ENCODE measurements around the gene MRPS15.
A peak's percentile ranks its signal among the peaks of the same experiment; 100 is the strongest.
"Not testable (repeated sequence)": the region's sequence is repeated elsewhere in the genome, so short reads cannot be mapped to it uniquely, and the experiment has no call there.

Gene MRPS15

DNA sequence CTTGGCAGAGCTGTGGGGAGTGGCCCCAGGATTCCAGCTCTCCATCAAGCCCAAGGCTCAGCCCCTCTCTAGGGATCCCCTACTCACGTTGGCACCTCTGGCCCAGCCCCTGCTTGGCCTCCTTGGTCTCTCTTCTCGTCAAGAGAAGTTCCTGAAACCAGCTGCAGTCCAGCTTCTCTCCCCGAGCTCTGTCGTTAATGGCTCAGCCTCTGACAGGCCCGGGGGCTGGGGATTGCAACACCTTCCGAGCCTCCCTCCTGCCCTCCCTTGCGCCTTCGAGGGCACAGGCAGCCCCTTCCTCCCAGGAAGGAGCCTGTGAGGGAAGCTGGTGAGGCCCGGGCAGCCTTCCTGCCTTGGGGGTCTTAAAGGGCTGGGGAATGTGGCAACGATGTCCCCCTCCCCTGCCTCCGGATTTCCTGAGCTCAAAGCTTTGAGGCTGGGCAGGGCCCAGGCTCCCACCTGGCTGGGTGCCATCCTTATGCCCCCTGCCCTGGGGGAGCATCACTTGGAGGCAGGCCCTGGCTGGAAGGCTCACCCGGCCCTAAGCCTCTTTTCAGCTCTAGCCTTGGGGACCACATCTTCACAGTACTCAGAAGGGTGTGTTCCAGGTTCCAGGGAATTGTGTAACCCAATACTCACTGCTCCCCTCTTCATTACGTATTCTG lies 18.7 kb upstream of the MRPS15 start, which contains the start of gene CSF3R:
TSS of gene CSF3R (minus strand) at position 190 of the 665 bp plus-strand sequence. CDS start 3,417 bp downstream, outside the sequence.
- DNase-seq (ENCODE audit: low read depth in 2 of 2), result no peak

DNA sequence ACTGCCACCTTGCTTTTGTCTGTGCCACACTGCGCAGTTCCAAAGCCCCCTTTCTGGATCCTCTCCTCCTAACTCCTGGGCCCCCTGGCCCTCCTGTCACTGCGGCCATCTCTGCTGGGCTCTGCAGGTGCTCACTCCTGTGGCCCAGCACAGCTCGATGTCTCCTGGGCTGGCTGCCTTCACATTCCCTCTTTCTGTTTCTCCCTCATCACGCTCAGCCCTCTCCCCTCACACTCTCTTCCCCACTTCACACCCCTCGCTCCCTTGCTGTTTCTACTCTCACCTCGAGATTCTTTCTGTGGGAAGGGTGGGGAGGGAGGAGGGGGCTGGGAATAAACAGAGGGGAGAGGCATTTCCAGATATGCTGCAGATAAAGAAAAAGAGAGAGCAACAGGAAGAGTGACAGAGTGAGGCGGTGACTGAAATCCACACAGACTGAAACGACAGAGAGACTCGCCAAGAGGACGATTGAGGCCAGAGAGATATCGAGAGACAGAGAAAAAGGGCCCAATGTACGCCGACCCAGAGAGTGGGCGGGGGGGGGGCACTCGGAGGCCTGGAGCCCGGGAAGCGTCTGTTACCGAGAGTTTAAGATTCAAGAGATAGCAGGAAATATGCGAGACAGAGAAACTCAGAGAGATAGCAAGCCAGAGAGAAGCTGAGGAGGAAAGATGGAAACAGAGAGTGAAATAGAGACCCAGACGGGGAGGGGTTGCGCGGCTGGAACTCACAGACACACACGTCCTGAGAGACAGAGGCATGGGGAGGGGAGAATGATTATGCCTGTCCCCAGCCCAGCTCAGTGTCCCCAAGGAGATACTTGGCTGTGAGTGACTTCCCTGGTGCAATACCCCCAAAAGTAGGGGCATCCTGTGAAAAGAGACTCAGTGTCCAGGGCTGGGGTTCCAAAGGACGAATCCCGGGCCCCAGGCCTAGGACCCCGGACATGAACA lies 17.9 kb upstream of the MRPS15 start:
- DNase-seq (ENCODE audit: low read depth in 2 of 2), result no peak

DNA sequence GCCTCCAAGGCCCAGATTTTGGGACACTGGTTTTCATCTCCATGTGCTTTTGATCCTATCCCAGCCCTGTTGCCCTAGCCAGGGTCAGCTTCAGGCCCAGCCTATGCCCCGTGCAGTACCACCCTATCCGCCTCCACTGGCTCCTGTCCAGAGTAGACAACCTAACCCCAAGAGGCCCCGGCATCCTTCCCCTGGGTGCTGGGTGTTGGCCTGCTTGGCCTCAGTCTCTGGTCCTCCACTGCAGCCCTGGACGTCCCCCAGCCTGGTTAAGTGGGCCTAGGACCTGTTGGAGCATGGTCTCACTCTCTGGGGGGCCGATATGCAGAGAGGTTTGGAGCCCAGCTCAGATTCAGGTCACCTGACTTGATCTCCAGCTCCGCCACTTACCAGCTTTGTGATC lies 16.9 kb upstream of the MRPS15 start:
- DNase-seq (ENCODE audit: low read depth in 2 of 2), result no peak

DNA sequence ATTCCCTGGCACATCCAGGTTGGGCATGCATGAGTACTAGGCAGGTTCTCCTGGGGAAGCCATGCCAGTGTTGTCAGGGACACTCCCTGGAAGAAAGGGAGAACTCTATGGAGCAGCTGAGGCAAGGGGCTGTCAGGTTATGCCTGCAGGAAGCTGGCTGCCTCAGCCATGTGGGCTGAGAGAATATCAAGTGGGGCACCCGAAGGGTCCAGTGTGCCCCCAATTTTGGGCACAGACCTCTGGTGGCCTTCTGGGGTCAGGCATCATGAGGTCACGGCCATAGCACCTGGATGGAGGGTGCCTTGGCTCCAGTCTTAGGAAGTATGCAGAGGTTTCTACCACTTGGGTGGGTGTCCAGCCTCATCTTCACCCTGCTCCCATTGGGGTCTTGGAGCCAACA lies 16.0 kb upstream of the MRPS15 start:
- DNase-seq (ENCODE audit: low read depth in 2 of 2), result no peak

DNA sequence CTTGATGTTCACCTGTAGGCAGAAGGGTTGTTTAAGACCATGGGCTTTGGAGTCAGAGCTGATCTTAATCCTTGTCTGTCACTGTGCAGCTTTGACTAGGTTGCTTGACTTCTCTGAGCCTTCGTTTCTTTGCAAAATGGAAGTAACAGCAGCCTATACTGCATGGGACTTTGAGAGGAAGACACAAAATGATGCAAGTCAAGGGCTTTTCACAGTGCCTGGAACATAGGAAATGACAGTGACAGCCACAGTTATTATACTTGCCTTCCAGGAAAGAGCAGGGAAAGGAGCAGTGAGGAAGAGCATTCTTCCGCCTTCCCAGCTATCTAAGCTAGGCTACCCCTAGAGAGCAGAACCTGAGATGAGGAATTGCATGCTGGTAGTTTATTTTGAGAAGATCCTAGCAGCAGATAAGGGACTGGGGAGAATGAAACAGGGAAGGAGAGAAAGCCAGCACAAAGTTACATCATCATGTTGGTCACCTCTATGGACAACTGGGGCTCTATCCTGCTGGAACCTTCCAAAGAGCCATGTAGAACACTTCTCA lies 15.4 kb upstream of the MRPS15 start:
- no peak for DNase-seq (ENCODE audit: low read depth in 2 of 2)

DNA sequence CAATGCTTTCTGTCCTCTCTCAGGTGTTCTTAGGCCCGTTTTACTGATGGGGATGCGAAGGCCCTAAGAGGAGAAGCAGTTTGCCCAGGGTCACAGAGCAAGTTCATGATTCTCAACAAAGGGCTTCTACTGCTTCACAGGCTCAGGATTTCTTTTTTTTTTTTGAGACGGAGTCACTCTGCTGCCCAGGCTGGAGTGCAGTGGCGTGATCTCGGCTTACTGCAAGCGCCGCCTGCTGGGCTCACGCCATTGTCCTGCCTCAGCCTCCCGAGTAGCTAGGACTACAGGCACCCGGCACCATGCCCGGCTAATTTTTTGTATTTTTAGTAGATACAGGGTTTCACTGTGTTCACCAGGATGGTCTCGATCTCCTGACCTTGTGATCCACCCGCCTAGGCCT lies 13.4 kb upstream of the MRPS15 start:
- not testable (repeated sequence) for DNase-seq (ENCODE audit: low read depth in 2 of 2)

DNA sequence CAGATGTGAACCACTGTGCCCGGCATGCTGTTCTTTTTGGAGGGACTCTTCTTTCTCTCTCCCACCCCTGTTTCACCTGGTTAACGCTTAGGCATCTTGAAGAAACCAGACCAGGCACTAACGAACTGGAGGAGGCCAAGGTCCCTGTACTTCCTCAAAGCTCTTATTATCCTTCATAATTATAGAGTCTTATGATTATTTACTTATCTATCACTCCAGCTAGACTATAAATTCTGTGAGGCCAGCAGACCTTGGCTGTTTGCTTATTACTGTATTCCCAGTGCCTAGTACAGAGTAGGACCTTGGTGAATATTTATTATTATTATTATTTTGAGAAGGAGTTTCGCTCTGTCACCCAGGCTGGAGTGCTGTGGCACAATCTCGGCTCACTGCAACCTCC lies 12.8 kb upstream of the MRPS15 start:
- DNase-seq (ENCODE audit: low read depth in 2 of 2), result no peak

DNA sequence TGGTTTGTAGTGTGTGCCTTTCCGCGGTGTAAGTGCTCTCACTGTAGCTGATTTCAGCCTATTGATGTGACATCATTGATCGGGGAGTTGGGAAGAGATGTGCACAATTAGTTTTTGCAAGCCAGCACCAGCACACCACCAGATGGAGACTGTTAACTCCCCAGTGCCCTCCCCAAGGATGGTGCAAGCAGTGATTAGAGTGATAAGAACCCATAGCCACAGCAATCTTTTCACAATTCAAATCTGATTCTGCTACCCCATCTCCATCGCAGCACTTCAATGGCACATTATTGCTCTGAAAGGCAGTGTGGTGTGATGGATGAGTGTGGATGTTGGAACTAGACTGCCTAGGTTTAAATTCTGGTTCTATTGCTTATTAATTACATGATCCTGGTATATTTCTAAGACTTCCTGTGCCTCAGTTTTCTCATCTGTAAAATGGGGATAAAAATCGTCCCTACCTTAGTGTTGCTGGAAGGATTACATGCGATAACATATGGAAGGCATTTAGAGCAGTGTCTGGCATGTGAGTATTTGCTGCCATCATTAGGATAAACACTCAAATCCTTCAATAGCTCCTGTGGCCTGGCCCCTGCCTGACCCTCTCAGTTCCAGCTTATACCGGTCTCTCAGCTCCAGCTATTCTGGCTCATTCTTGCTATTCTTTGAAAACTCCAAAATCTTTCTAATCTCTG lies 11.9 kb upstream of the MRPS15 start:
- no peak for DNase-seq (ENCODE audit: low read depth in 2 of 2)

DNA sequence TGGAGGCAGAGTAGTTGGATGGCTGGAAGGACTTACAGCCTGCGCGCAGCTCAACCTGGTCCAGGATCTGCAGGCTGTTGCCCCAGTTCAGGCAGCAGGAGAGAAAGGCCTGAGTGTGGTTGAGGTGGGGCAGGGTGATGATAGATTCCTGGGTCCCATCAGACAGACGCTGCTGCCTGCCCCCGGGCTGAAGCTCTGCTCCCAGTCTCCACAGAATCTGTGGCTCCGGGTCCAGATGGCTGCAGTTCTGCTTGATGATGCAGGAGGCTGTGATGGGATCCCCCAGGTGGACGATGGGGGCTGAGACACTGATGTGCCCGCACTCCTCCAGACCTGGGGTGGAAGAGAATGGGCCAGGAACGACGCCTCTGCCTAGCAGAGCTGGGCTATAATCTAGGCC lies 11.2 kb upstream of the MRPS15 start:
- DNase-seq (ENCODE audit: low read depth in 2 of 2), result no peak

DNA sequence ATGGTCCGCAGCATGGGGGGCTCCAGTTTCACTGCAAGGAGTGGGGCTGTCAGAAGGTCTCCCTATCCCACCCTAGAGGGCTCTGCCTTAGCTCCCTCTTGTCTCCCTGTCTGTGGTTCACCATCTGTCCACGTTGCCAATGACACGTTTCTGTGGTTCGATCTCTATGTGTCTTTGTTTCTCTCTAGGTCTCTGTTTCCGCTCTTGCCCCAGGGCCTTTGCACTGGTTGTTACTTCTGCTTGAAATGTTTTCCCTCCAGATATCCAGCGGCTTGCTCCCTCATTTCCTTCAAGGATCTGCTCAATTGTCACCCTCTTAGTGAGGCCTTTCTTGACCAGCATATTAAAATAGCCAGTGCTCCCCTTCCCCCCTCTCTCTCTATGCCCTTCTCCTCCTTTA lies 8.5 kb upstream of the MRPS15 start:
- DNase-seq (ENCODE audit: low read depth in 2 of 2), result no peak

DNA sequence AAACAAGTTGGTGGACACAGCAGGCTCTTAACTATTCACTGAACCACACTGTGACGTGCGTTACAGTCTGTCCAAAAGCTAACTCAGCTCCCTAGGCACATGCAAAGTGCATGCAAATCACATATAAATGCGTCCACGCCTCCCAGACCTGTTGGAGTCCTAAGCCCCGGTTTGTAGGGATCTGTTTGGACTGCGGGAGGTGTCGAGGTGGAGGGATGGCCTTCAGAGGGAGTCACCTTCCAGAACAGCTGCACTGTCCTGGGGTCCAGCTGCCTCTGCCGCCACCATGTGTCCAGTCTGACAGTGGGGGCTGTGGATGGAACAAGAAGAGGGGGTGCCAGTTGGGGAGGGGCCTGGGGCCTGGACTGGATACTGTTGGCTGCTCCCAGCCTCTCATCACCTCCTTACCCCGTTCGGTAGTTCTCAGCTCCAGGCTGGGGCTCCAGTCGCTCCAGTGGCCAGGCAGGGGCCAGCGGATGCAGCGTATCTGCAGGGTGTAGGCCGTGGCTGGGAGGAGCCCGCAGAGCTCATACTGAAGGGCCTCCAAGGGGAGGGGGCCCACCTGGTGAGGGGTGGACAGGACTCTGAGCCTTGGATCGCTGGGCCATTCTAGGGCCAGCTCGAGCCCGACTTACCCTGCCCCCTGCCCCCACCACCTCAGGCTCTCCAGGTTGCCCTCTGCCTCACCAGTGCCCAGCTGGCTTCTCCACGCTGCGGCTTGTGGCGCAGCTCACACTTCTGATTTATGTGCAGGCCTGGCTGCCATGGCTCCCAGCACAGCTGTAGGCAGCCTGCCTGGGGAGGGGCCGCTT lies 7.9 kb upstream of the MRPS15 start:
- no peak for DNase-seq (ENCODE audit: low read depth in 2 of 2)

DNA sequence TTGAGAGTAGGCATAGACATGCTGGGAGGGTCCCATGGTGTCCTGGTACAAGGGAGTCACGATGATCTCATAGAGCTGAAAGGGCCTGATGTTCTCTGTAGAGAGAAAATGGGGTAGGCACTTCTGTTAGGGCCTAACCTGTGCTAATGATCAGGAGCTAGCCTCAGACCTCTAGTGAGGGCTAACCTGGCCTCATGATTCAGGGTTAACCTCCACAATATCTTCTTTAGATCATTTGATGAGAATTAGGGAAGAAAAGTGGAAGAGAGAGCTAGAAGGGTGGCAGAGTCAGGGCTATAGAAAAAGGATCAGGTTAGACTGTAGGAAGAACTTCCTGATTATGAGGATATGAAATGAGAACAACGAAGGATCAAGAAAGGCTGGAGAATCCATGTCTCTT lies 5.0 kb upstream of the MRPS15 start:
- no peak for DNase-seq (ENCODE audit: low read depth in 2 of 2)

DNA sequence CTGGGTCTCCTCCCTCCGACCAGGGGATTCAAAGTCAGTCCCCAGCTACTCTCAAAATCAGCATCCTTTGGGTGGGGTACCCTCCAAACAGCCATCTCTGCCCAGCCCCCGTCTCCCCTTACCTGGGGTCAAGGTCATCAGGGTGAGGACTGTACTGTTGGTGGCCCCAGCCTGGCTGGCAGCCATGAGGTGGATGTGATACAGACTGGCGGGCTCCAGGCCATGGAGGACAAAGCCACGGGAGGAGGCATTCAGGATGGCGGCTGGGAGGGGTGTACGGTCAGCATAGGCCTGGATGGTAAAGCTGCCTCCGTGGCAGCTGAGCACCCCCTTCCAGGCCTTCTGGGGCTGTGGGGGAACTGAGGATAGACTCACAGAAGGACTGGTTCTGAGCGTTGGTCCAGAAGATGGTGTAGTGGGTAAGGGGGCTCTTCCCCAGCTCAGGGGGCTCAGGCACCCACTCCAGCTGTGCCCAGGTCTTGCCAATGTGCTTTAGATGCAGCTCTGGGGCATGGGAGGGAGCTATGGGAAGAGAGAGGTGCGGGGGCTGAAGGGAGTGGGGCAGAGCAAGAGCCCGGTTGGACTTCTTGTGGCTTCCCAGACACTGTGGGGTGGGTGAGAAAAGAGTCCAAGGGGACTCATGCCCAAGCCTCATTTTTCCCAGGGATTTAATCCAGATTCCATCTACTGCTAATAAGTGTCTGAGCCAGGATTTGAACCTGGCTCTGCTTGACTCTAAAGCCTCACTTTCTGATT lies 3.7 kb upstream of the MRPS15 start:
- DNase-seq (ENCODE audit: low read depth in 2 of 2), result no peak

DNA sequence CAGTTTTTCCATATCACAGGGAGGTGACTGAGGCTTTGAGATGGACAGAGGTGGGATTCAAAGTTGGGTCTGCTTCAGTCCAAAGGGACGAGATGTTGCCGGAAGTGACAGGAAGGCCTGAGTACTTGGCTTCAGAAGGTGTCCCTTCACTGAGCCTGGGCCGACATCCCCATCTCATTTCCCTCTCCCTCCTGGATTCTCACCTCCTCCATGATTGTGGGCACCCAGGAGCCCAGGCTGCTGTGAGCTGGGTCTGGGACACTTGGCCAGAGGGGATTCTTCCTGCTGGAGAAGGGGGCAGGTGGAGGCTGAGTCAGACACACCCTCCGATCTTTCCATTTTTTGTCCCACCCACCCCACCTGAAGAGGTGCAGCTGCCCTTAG lies 2.8 kb upstream of the MRPS15 start:
- DNase-seq (ENCODE audit: low read depth in 2 of 2), result no peak

DNA sequence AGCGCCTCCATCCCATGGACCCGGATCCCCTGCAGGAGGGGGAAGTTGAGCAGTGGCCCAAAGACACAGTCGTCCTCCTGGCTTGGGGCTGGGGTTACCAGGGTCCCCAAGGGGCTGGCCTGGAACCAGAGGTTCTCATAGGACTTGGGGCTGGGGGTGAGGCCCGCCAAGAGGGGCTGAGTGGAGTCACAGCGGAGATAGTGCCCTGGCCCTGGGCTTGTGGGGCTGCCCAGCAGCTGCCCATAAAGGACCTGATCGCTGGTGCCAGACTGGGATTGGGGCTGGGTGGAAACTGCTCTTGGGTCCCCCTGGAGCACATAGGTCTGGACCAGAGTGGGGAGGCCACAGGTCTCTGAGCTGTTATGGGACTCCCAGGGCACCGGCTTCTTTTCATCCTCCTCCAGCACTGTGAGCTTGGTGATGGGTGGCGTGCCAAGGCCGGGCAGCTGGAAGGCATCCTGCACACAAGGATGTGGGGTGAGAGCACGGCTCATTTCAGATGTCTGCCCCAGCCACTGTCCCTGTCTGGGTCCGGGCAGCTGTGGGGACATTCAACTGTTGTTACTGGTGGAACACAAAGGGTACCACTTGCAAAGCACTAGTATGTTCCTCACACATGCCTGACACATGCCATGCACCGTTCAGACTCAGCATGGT lies 2.3 kb upstream of the MRPS15 start:
- DNase-seq (ENCODE audit: low read depth in 2 of 2), result no peak

DNA sequence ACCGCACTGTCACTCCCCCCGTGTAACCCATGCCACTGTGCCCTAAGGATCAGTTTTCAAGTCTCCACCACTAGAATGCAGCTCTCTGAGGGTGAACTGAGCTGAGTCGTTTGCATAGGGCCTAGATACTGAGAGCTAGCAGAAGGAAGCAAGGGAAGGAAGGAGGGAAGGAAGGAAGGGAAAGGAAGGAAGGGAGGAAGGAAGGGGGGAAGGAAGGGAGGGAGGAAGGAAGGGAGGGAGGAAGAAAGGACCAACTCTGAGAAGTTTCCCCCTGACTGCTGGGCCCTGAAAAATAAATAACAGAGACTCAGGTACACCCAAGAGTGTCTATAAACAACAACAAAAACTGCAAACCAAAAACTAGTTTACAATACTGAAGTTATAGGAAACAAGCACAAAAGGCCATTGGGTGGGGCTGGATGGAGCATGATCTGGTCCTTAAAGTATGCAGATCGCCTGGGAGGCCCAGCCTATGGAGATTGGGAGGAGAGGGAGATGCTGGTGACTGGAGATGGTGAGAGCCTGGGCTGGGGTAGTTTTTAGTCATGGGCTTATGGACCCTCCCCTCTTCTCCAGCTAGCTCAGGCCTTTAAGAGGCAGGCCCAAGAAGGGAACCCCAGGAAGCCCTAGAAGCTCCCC lies 1.7 kb upstream of the MRPS15 start:
- DNase-seq (ENCODE audit: low read depth in 2 of 2), result no peak

DNA sequence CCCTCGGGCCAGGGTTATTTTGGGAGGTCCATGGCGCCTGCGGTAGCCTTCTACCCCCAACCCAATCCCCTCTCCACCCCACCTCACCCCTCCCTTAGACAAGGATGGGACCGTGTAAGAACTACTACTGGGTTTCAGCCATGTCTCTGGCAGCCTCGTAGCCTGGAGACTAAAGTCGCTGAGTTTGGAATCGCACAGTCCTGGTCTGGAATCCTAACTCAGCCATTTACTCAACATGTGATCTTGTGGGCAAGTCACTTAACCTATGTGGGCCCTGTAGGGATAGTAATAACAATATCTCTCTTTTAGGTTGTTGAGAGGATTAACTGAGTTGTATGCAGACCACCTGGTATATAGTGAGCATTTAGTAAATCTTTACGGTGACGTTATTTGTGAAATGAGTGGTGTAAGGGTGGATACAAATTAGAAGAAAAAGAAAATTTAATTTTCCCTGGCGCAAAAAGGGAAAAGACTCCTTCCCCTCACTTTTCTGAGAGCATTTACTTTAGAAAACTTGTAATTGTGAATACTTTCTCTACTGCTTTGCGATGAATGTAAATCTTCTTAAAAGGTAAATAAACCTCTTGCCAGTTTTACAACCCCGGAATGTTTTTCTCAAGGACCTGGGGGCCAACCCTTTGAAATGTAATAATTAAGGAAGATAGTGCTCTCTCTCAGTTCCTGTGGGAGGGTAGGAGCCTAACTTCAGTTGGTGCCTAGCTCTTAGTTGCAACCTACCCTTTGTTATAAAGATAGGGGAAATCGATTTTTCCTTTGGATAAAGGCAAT lies 615 bp upstream of the MRPS15 start:
- DNase-seq (ENCODE audit: low read depth in 2 of 2), result no peak

DNA sequence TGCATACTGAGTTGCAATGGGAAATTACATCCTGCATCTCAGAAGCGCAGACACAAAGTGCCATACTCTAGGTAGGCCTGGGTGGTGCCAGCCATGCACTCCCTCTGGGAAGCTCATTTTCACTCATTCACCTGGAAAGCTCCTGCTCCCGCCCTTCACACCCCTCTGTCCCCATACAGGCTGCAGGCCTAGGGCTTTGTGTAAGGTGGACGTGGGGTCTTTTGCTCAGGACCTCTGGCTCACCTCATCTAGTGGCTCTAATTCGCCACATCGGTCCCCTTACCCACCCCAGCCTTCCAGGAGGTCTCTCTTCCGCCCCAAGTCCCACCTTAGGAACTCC lies 751 bp downstream of the MRPS15 start:
- DNase-seq (ENCODE audit: low read depth in 2 of 2), result no peak

DNA sequence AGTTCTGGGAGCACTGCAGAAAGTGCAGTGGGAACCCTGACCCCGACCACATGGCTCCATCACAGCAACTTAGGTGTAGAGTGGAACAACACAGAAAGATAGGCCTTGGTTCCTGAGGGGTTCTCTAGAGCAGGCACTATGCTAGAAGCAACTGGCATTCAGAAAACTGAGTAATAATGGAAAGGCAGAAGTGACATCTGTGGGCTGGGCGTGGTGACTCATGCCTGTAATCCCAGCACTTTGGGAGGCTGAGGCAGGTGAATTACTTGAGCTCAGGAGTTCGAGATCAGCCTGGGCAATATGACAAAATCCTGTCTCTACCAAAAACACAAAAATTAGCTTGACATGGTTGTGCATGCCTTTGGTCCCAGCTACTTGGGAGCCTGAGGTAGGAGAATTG lies 5.3 kb downstream of the MRPS15 start:
- DNase-seq (ENCODE audit: low read depth in 2 of 2), result peak; percentile 30 to 59

Measured in stimulated activated CD8-positive, alpha-beta memory T cell treated with anti-CD3 and anti-CD28 coated beads, Interleukin-2, amount 100 ng/mL, for 48 hours (primary cell).